ENCODE data around the gene LRRC4C.
A peak's percentile ranks its signal among the peaks of the same experiment; 100 is the strongest.
"Not testable (repeated sequence)": the region's sequence is repeated elsewhere in the genome, so short reads cannot be mapped to it uniquely, and the experiment has no call there.

Gene LRRC4C

DNA sequence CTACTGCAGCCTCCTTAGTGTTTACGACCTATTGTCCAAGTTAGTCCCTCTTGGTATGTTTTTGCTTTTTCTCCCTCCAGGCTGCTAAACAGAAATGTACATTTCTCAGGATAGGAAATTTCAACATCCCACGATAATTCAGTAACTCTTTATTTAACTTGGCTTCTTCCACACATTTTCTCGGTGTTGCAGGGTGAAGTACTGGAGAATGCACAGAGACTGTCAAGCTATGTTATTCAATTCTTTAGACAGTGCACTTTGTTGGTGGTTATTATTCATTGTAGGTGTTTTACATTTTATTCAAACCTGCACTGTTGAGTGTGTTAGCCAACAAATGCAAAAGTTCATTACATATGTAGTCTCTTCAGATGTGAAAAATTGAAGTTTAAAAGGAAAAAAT, 839.8 kb downstream of the LRRC4C start:
- no peak for DNase-seq

GRCh38 chr11:40606800-40607199, 852.7 kb downstream of the LRRC4C start:
- no peak for DNase-seq

- no peak for DNase-seq
These were observed 856.4 kb downstream of the LRRC4C start for GRCh38 chr11:40602866-40603552.

DNA sequence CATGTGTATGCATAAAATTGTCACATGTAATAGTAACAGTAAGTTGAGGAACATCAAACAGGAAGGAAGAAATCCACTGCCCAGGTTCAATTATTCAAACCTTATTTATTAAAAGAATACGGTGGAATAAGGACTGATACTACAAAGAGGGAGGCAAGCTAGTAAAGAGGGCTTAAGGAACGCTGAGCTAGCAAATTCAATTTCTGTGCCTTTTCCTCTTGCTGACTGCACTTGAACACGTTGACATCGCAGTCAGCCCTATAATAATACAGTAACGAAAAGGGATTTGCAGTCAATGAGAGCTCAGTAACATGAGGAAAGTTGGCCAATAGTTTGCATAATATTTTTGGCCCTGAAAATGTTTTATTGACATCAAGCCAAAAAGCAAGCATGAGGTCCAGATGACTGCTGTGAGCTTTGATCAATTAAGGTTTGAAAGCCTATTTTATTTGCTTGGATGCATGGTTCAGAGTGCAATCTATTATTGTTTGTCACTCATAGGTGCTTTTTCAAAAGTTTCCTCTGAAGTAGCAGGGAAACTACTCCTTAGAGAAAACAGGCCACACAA, 861.8 kb downstream of the LRRC4C start:
- no peak for DNase-seq

GRCh38 chr11:40573254-40573891, 886.1 kb downstream of the LRRC4C start:
- DNase-seq: no peak

- no peak for DNase-seq
These were observed 889.4 kb downstream of the LRRC4C start for GRCh38 chr11:40569947-40570531.

GRCh38 chr11:40567392-40567791, 892.1 kb downstream of the LRRC4C start:
- DNase-seq: no peak

DNA sequence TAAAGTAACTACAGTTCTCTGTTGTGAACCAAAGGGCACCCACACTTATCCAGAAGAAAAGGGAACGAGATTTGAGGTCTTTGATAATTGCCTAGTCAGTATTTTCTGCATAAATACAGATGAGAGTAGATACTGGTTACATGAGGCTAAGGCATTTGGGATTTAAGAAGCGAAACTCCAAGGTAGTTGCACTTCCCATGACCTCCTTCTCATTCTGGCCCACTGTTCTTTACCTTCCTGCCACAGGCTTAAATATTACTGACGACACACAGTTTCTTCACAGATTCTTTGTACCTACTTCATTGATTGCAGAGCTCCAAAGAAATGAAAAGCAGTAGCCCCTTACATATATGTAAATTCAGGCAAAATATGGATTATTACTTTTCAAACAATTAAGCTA, 915.3 kb downstream of the LRRC4C start:
- no peak for DNase-seq

DNA sequence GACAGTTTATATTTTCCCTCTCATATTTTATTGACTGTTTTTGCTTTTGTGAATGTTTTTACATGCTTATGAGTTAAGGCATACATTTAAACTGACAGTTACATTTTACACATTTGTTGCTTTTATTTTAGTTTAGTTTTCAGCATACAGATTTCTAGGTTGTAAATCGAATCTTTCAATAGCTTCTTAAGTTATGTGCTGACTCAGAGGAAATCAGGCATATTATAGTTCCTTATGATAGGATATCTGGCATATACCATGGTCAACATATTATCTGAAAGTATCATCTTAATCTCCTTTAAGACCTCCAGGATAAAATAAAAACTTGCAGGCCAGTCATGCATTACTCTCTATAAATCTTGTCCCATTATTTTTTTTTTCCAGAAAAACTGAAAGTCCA, 916.6 kb downstream of the LRRC4C start:
- no peak for DNase-seq

DNA sequence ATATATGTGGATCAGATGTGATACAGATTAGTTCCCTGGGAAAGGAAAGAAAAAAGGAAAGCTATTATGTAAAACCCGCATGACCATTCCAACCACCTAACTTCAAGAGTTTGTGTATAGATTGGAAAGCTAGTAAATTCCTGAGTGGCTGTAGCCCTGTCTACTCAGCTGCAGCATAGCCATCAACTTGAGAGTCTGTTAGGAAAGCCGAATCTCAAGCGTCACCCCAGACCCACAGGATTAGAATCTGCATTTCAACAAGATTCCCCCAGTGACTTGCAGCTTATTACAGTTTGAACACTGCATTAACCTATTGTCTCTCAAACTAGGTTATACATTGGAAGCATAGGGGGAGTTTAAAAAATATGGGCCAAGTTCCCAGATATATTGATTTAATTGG, 921.7 kb downstream of the LRRC4C start:
- no peak for DNase-seq

DNA sequence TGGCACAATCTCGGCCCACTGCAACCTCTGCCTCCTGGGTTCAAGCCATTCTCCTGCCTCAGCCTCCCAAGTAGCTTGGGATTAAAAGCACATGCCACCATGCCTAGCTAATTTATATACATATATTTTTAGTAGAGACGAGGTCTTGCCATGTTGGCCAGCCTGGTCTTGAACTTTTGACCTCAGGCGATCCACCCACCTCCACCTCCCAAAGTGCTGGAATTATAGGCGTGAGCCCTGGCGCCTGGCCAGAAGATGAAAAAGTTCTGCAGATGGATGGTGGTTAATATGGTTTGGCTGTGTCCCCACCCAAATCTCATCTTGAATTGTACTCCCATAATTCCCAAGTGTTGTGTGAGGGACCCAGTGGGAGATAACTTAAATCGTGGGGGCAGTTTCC, 937.4 kb downstream of the LRRC4C start:
- DNase-seq: not testable (repeated sequence)

GRCh38 chr11:40517122-40517521, 942.3 kb downstream of the LRRC4C start:
- no peak for DNase-seq

DNA sequence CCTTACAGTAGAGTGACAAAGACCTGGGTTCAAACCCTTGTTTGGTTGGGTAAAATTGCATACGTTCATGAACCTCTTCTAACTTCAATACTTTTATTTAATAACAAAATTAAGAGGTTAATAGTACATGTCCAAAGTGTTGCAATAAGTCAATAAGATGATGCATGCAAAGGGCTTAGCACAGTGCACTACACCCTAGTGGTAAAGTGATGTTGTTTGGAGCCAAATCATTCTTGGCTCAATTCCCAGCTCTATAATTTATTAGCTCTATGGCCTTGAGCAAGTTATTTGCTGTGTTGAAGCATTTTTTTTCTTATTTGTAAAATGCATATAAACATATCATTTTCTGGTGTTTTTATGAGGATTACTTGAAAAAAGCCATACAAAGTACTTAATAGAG, 945.3 kb downstream of the LRRC4C start:
- peak; percentile 16 for DNase-seq

DNA sequence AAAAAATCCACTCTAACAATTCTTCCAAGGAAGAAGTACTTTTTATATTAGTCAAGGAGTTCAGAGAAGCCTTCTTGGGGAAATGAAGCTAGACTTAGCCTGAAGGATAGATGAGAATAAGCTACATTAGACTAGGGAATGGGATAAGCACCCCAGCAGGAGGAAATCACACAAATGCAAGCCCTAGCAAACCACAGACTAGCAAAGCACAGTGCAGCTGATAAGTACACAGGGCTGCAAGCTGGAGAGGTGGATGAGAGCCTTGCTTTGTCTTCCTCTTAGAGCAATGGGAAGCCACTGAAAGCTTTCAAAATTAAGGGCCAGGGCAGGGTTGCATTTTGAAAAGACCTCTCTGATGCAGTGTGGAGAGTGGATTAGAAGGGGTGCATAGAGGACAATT, 946.2 kb downstream of the LRRC4C start:
- DNase-seq: no peak

- no peak for DNase-seq
These were observed 951.1 kb downstream of the LRRC4C start for GRCh38 chr11:40508303-40508702.

GRCh38 chr11:40506226-40506625, 953.2 kb downstream of the LRRC4C start:
- no peak for DNase-seq

DNA sequence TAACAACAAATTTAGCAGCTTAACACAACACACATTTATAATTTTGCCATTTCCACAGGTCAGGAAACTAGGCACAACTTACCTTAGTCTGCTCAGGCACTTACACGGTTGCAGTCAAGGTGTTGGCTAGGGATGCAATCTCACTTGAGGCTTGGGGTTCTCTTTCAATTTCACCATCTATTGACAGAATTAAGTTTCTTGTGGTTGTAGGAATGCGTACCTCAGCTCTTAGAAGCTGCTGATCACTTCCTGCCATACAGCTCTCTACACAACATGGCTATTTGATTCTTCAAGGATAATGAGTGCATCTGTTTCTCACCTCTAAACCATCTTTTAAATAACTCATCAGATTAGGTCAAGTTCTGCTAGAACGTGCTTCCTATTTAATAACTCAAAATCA, 968.1 kb downstream of the LRRC4C start:
- DNase-seq: no peak

- no peak for DNase-seq
These were observed 991.7 kb downstream of the LRRC4C start for GRCh38 chr11:40467771-40468170.

DNA sequence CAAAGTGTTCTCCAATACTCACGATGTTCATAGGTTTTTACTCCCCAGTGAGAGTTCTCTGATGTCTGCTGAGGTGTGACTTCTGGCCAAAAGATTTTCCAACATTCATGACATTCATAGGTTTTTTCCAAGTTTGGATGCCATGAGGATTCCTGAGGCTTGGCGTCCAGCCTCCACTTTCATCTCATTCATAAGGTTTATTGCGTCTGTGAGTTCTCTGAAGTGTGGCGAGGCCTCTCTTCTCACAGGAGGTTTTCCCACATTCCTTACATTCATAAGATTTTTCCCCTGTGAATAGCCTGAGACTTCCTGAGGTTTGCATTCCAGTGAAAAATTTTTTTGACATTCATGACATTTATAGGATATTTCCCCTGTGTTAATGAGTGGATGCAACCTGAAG, 1014.1 kb downstream of the LRRC4C start:
- DNase-seq: peak; percentile 73

DNA sequence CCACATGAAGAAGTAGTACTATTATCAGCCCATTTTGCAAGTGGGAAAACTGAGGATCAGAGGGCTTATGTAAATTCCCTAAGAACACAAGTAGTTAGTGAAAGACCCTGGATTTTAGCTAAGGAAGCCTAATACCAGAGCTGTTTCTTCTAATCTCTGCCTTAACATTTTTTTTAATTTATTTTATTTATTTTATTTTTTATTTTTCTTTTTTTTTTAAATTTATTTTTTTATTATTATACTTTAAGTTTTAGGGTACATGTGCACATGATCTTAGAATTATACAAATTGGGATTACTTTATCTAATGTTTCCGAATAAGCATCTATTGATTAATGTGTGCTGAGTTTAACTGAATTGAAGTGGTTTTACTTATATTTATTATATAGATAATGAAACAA, 1015.3 kb downstream of the LRRC4C start:
- DNase-seq: no peak

DNA sequence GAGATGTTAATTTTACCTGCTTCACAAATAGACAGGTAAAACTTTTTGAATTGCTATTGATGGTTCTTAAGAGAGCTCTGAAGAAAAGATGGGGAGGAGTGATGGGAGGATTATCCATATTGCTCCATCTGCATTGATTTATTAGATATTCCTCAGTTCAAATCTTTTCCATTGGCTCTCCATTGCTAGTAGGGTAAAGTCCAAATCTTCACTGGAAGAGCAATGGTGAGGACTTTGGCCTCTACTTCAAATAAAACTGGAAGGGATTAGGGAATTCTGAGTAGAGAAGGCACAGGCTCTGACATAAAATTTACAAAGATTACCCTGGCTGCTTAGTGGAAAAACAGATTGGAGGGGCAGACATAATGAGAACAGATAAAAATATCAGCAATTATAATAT, 1024.1 kb downstream of the LRRC4C start:
- no peak for DNase-seq

GRCh38 chr11:40434926-40435325, 1024.5 kb downstream of the LRRC4C start:
- DNase-seq: no peak

DNA sequence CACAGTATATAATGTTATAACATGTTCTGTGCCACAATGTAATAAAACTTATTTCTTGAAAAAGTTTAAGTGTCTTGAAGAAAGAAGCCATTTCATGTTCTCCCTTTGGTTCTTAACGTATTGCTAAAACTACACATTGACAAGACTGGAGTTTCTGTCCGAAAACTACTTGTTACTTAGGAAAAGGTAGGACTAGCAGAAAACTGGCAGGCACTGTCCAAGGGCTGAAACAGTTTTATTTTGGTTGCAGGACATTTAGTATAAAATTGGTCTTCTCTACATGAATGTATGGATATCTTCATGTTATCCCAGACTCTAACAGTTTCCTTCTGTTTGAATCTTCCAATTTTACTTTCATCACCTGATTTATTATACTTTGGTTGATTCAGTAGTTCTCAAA, 1027.1 kb downstream of the LRRC4C start:
- no peak for DNase-seq

DNA sequence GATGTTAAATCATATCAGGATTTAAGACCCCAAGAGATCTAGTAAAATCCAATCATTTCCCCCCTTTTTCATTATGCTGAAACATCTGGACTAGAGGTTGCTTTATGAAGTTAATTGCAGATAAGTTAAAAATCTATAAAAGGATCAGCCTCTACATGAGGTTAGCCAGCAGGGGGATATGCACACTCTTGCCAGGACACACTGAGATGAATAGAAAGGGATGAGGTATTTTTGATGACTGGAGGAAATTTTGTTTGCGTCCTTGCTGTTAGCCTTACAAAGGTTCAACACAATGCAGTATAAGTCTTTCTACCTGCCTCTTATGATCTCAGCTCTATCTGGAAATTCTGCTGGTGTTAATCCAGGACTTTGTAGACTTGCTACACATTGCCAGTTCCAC, 1034.3 kb downstream of the LRRC4C start:
- DNase-seq: no peak

All from fibroblast of skin of right biceps (primary cell).